Fibroblast of upper back skin (primary cell): ENCODE data around the gene PLPP7.
"Not testable (repeated sequence)": the region's sequence is repeated elsewhere in the genome, so short reads cannot be mapped to it uniquely, and the experiment has no call there.

Source experiments
- DNase-seq: peaks from one replicate; pipeline ENCODE4 v3.0.0-alpha.2; 2013

Gene PLPP7

DNA sequence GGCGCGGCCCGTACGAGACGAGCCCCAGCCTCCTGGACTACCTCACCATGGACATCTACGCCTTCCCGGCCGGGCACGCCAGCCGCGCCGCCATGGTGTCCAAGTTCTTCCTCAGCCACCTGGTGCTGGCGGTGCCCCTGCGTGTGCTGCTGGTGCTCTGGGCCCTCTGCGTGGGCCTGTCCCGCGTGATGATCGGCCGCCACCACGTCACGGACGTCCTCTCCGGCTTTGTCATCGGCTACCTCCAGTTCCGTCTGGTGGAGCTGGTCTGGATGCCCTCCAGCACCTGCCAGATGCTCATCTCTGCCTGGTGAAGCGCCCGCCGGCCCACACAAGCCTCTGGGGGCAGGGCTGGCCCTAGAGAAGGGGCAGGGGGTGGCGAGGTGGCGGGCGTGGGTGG, 18.5 kb downstream of the PLPP7 start:
- no peak for DNase-seq

DNA sequence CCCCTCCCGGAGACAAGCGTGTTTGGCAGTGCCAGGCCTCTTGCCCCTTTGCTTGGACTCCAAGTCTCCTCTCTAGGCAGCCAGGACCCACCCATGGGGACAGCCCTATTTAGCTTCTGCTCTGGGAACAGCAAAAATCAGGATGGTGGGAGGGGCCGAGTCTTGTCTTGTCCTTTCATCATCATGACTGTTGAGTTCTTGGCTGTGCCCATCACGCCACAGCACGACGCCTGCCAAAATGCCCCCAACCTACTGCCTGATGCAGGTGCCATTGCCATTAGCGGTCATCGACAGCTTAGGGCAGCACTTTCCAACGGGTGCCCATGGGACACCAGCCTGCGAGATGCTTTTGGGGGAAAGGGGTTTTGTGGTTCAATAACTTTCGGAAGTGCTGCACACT, 18.9 kb downstream of the PLPP7 start:
- no peak for DNase-seq

GRCh38 chr9:131308906-131309529, 19.5 kb downstream of the PLPP7 start:
- no peak for DNase-seq

GRCh38 chr9:131309530-131310276, 20.2 kb downstream of the PLPP7 start:
- no peak for DNase-seq

DNA sequence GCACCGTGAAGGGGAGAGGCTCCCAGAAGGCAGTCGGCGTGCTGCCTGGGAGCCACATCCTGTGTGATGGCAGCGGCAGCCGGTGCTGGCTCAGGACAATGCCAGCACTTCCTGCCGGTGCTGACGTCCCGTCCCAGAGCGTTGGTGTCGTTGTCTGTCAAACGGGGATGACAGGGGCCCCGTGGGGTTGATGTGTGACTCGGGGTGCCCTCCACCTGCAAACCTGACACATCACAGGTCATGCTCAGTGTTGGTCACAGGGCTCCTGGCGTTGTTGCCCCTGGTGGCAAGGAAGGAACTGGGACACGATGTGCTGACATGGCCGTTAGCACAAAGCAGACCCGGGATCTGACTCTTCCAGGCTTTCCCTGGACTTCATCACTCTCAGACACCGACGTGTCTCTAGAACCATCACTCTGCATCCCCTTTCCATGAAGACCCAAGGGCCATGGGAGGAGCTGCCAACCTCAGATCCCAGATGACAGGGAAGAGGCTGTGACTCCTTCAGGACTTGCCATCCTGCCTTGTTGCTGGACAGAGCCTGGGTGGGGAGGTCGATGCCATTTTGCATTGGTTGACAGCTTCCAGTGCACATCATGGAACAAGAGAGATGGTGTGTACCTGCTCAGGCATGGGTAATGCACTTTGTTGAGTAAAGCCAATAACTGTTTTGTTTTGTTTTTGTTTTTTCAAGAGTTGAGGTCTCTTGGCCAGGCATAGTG, 21.5 kb downstream of the PLPP7 start:
- no peak for DNase-seq

DNA sequence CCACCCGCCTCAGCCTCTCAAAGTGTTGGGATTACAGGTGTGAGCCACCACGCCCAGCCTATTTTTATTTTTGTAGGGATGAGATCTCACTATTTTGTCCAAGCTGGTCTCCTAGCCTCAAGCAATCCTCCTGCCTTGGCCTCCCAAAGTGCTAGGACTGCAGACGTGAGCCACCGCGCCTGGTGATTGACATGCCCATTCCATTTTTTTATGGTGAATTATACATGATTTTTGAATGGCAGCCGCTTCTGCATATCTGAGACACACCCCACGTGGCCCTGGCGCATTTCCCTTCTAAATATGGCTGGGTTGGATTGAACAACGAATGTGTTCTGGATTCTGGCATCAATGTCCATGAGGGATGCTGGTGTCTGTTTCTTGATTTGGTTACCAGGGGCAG, 22.7 kb downstream of the PLPP7 start:
- no peak for DNase-seq

DNA sequence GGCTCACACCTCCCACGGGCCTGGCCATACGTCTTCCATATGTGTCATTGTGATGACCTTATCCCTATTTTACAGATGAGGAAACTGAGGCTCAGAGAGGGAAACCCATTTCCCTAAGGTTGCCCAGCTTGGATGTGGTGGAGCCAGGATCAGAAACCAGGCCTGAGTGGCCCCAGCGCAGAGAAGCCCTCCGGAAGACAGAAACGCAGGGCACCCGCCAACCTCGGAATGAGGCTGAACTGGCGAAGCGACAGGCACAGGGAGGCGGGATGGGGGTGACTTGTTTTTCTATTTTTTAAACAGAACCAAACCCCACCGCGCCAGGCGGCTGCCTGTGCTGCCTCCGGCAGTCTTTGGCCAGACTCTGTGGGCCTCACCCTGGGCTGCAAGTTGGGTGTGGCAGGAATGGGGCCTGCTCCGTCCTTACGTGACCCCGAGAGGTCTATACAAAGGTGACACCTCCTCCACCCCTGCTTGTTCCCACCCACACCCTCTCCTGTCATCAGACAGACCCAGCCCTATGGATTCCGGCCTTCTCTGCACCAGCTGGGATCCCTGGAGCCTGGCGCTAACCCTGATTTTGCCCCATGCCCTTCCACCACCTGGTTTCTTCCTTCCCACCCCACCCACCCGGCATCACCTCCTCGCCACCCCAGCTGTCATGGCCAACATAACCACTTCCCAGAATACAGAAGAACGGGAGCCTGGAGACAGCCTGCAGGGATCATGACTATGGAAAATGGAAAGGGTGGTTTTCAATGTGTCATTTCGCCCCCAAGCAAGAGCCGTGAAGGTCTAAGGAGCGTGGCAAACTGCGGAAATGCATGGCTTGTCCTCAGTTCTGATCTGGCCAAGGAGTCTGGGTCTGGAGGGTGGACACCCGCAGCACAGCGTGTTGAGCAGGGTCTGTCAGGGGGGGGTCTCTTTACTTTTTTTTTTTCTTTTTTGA, 23.6 kb downstream of the PLPP7 start:
- DNase-seq = no peak

- DNase-seq = no peak
Observed at GRCh38 chr9:131318231-131319085, 28.9 kb downstream of the PLPP7 start.

DNA sequence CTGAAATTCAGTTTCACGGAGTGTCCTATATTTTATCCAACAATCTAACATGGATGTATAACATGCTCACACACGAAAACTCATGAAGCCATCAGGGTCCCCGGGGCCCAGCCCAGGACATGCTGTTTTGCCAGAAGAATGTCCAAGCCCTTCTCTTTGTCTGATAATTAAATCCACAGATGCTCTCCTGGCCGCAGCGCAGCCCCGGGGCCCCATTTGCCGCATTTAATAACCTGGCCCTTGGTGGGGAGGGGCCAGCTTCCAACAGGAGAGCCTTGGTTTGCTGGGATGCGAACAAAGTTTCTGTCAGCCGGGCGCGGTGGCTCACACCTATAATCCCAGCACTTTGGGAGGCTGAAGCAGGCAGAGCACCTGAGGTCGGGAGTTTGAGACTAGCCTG, 30.0 kb downstream of the PLPP7 start:
- no peak for DNase-seq

DNA sequence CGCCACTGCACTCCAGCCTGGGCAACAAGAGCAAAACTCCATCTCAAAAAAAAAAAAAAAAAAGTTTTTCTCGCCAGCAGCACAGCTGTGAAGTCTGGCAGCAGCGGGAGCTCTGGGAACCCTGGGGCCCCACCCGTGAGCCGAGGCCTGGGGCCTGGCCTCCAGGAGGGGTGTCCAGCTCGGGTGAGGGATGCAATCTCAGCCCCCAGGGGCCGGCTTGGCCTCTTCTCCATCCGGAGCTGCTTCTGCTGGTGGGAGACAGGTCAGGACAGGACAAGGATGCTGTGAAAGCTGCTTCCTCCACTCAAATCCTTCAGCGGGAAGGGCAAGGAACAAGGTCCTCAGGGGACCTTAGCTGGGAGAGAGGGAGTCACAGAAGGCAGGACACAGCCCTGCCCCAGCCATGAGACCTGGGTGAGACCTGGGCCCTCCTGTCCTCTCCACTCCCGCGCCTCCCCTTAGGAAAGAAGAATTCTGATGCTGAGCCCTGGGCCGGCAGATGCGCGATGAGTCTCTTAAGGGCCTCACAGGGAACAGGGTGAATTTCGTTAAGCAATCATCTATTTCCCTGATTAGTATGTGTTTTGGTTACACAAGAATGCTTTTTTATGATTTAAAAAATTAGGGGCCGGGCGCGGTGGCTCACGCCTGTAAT, 30.6 kb downstream of the PLPP7 start:
- DNase-seq = no peak

GRCh38 chr9:131323629-131324028, 34.1 kb downstream of the PLPP7 start:
- no peak for DNase-seq

DNA sequence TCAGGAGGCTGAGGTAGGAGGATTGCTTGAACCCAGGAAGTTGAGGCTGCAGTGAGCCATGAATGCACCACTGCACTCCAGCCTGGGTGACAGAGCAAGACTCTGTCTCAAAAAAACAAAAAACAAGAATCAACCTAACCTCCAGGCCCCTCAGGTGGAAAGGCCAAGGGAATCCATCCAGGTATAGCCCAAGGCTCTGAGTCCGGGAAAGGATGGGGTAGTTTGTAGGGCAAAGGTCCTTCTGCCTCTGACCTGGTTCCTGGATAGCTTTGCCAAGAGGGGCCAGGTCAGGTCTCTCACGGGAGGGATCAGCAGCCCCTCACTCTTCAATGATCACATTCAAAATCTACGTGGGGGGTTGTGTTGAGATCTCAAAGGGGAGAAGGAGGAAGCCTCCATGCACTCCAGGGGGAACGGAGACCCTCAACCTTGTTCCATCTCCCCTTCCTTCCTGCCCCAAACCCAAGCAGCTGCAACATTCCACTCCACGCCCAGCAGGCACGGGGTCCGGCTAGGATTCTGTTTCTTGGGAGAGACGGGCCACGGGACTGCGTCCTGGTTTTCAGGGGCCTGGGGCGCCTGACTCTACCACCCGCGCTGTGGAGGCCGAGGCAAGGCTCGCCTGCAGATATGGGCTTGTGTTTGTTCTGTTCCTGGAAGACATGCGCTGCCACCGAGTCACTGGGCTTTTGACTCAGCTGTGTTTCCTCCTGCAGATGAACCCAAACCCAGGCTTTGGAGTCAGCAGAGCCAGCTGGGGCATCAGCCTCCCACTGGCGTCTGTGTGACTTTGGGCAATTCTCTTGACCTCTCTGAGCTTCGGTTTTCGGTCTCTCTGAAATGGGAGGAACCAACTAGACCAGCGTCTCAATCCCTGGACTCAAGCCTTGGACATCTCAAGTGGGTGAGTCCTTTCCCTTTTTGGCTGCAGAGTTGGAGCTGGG, 35.5 kb downstream of the PLPP7 start:
- no peak for DNase-seq

DNA sequence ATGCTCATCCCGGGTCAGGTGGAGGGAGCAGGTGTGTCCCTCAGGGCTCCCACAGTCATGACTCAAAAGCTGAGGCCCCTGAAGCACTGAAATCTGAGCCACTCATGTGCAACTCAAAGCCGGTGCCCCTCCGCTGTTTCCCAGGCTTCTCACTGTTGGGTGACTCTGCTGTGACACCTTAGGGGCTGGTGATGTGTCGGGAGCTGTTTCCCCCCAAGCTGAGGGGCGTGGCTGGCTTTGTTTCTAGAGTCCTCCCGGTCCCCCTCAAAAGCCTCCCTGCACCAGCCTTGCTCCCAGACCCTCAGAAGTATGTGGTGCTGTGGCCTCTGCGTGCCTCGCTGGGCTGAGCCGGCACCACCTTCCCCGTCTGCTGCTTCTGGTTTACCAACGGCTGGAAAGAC, 39.7 kb downstream of the PLPP7 start:
- DNase-seq = no peak

DNA sequence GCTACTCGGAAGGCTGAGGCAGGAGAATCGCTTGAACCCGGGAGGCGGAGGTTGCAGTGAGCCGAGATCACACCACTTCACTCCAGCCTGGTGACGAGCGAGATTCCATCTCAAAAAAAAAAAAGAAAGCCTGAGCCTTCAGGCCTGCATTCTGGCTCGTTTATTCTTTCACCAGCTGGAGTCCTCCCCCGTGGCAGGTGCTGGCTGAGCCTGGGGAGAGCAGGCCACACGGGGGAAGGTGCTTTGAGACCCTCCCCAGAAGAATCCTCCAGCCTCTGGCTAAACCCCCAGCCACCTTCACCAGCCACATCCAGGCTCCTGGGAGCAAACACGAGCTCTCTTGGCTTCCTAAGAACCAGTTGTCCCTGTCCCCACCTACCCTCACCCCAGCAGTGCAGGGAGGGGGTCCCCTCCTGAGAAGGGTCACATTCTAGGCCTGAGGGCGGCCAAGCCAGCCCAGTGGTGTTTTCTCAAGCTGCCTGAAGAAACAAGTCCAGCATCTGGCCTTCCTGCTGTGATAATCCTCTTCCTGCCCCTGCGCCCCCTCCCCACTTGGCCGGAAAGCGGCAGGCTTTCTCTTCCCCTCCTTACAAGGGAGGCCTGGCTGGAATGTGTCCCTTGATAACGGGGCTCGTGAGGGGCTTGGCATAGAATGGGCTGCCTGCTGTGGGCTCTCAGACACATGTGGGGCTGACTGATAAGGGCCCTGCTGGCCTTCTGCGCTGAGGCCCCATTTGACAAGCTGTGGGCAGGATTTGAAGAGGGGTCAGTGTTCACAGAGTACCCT, 41.5 kb downstream of the PLPP7 start:
- DNase-seq = no peak

DNA sequence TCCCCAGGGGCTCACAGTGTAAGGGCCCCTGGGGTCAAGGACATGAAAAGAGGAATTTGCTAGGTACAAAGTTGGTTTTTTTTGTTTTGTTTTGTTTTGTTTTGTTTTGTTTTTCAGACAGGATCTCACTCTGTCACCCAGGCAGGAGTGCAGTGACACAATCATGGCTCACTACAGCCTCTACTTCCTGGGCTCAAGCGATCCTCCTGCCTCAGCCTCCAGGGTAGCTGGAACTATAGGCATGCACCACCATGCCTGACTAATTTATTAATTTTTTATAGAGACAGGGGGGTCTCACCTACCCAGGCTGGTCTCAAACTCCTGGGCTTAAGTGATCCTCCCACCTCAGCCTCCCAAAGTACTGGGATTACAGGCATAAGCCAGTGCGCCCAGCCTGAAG, 42.5 kb downstream of the PLPP7 start:
- DNase-seq = not testable (repeated sequence)

- no peak for DNase-seq
Observed at GRCh38 chr9:131333771-131334628, 44.5 kb downstream of the PLPP7 start.

DNA sequence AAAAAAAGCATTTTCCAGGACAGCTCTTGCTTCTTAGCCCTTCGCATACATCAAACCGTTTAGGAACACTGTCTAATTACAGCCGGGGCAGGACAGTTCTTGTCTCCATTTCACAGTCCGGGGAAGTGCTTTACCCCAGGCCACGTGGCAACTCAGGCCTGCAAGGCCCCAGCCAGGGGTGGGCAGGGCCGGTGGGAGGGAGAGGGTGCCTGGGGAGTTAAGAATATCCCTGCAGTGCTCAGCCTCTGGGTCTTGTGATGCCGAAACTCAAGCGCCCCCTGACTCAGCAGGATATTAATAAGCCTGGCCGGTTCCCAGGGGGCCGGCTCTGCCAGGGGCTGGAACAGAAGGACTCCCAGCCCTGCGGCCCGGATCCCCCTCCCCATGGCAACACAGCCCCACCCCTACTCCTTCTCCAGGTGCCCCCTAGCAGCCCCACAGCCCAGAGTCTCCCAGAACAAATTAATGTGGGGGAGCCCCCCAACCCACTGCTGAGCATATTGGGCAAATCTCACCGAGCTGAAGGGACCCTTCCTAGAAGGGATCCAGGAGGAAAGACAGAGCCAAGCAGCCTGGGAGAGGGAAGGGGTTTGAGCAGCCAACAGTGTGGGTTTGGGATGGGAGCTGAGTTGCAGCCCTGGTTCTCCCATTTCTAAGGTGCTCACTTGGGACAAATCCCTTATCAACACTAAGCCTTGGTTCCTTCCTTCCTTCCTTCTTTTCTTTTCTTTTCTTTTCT, 45.3 kb downstream of the PLPP7 start:
- peak; percentile 23 for DNase-seq

DNA sequence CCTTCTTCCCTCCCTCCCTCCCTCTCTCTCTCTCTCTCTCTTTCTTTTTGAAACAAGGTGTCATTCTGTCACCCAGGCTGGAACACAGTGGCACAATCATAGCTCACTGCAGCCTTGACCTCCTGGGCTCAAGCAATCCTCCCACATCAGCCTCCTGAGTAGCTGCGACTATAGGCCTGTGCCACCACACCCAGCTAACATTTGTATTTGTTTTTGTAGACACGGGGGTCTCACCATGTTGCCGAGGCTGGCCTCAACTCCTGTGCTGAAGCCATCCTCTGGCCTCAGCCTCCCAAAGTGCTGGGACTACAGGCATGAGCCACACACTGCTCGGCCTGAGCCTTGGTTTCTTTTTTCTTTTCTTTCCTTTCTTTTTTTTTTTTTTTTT, 45.8 kb downstream of the PLPP7 start:
- no peak for DNase-seq
